HAP-1 (cell line): Measurements from ENCODE around the gene AGL.
"Not testable (repeated sequence)": the region's sequence is repeated elsewhere in the genome, so short reads cannot be mapped to it uniquely, and the experiment has no call there.

Experiments used
- DNase-seq, 2 experiments: peaks; one replicate each; pipeline ENCODE4 v3.0.0-alpha.2; 2016 to 2020; ENCODE audit warnings: low spot score in 2 of 2
- H3K27me3 ChIP-seq: fragments of 250-450 bp; sonication (Bioruptor Pico); 2 replicates; pipeline ENCODE4 v1.5.1; 2020; ENCODE audit warnings: low read depth, mild to moderate bottlenecking, moderate library complexity
- H3K36me3 ChIP-seq: fragments of 250-450 bp; sonication (Bioruptor Pico); replicated peaks from 2 replicates; pipeline ENCODE4 v1.5.1; 2020; ENCODE audit warnings: mild to moderate bottlenecking
- H3K4me1 ChIP-seq: fragments of 250-450 bp; sonication (Bioruptor Pico); 2 replicates; pipeline ENCODE4 v1.5.1; 2020; ENCODE audit warnings: mild to moderate bottlenecking
- H3K4me3 ChIP-seq: fragments of 250-450 bp; sonication (Bioruptor Pico); 2 replicates; pipeline ENCODE4 v1.5.1; 2020; ENCODE audit warnings: mild to moderate bottlenecking, moderate library complexity
- H3K9me3 ChIP-seq: fragments of 250-450 bp; sonication (Bioruptor Pico); 2 replicates; pipeline ENCODE4 v1.5.1; 2020; ENCODE audit warnings: mild to moderate bottlenecking, moderate library complexity
- in situ Hi-C: fragments of 300-500 bp; cut with MboI; formaldehyde crosslinking; loops from 3 replicates; pipeline ENCODE4 v1.14.3; 2020; ENCODE audit warnings: low sequenced_read_pairs, inconsistent platforms, mixed read lengths

AGL gene

DNA sequence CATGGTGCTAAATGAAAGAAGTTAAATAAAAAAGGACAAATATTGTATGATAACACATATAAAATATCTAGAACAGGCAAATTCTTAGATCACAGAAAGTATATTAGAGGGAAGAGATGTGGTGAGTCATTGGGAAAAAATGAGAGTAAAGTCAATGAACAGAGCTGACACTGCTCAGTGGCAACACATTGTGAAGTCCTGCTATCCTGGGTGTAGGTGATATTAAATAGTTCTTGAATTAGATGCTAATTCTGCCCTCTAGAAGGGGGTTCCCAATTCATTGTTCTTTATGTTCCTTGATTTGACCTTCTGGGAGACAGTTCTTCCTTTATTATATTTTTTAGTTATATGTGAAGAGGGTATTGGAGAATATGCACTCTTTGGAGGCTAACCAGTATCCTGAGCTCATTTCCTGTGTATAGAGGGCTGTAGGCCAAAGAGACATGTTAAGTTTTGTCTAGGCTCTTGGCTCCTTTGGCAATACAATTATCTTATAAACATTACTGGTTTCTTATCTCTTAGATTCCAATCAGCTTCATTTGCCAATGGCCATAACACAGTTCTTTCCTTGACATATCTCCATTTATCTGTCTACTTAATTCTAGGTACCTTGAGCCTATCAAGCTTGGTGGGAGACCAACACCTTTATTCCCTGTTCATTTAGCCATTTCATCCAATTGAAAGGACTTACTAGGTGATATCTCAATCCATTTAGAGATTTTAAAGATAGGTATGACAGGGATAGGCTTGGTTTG, 113.1 kb downstream of the AGL start:
- no peak for DNase-seq
- H3K9me3 ChIP-seq: no peaks in the 10 kb centered on the region
- in situ Hi-C loops: no loop called here

DNA sequence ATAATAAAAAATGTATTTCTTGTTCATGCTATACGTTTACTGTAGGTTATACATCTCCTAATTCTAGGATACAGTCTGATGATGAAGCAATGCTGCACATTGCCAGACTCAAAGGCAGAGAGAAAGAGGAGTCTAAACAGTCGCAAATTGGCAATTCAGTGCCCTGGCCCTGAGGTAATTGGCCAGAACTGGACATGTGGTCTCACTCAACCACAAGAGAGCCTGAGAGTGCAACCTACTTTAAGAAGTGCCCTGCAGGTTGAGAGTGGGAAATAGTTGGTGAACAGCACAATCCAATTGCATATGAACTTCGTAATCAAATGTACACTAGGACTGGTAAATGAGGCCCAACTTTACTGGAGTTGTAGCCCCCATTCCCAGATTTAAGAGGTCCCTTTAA, 114.6 kb downstream of the AGL start:
- no peak for DNase-seq
- Histone ChIP-seq H3K27me3 (no peaks in the 10 kb centered on the region), H3K4me3 (no peak overlapping the region), H3K9me3 (no peaks in the 10 kb centered on the region), H3K4me1 (peaks cover 11% of the 10 kb centered on the region), H3K36me3 (no peaks in the 10 kb centered on the region)
- in situ Hi-C loops: no loop called here

More for the DNA sequence above, 113.1 kb downstream of the AGL start:
- Histone ChIP-seq H3K4me1 (peaks cover 4% of the 10 kb centered on the region; the same call in 1 of the 2 replicates), H3K36me3 (no peaks in the 10 kb centered on the region), H3K27me3 (no peaks in the 10 kb centered on the region), H3K4me3 (no peak overlapping the region)

DNA sequence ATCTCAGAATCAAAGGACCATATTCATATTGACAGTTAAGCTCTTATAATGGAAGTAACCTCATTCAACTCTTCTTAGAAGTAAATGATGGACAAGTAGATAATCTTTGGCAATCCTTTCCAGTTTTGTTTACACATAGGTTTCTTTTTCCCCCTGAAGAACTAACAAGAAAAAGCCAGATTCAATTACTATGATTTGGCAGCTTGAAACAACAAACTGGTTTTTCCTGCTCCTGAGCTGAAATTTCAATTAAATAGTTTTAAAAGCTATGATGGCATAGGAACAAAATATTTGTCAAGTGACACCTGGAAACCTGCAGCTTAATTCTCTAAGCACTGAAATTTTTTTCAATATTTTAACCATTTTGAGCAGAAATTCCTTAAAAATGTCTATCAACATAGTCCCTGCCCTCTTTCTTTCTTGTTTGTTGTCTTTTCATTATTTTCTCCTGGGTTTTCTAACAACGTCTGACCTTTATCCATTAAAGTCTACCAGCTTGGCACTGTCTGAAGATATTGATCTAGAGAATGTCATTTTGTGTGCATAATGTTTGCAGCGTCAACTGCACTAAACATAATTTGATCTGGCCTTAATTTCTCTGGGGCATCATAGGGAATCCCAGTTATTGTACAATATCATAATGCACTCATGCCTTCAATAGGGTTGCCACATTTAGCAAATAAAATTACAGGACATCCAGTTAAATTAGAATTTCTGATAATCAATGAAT, 115.7 kb downstream of the AGL start:
- in situ Hi-C loops: no loop called here
- Histone ChIP-seq H3K27me3 (no peaks in the 10 kb centered on the region), H3K4me1 (peaks cover 11% of the 10 kb centered on the region), H3K9me3 (no peaks in the 10 kb centered on the region), H3K4me3 (no peak overlapping the region), H3K36me3 (no peaks in the 10 kb centered on the region)
- no peak for DNase-seq

DNA sequence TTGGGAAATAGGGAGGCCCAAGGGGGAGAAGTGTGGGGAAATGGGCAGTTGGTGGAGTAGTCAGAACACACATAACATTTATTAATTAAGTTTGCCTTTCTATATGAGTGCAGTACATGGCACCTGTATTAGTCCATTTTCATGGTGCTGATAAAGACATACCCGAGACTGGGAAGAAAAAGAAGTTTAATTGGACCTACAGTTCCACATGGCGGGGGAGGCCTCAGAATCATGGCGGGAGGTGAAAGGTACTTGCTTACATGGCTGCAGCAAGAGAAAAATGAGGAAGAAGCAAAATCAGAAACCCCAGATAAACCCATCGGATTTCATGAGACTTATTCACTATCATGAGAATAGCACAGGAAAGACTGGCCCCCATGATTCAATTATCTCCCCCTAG, 118.1 kb downstream of the AGL start:
- no peak overlapping the region for H3K4me3 ChIP-seq
- in situ Hi-C loops: no loop called here

DNA sequence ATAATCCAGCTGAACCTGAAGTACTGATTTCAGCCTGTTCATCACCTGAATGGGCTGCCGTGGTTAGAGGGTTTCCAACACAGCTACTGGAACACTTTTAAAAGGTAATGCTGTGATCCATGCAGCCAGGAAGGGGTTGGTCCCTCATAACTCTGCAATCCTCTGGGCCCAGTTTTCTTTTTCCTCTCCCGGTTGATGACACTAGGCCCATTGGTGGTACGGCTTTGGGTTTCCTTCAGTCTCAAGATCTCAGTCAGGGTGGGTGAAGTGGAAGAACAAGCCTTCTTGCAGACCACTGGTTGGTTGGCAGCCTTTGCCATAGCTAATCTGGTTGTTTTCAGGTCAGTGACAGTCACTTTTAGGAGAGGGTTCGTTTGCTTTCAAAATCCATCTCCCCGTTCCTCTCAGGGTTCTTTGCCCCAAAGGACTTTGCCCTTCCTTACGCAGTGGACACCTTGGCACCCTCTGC, 119.1 kb downstream of the AGL start:
- in situ Hi-C loops: no loop called here

More for the DNA sequence above, 118.1 kb downstream of the AGL start:
- no peak for DNase-seq
- Histone ChIP-seq H3K4me1 (peaks cover 26% of the 10 kb centered on the region), H3K9me3 (no peaks in the 10 kb centered on the region), H3K36me3 (peaks cover 5% of the 10 kb centered on the region; the same call in 1 of the 2 replicates), H3K27me3 (no peaks in the 10 kb centered on the region)

DNA sequence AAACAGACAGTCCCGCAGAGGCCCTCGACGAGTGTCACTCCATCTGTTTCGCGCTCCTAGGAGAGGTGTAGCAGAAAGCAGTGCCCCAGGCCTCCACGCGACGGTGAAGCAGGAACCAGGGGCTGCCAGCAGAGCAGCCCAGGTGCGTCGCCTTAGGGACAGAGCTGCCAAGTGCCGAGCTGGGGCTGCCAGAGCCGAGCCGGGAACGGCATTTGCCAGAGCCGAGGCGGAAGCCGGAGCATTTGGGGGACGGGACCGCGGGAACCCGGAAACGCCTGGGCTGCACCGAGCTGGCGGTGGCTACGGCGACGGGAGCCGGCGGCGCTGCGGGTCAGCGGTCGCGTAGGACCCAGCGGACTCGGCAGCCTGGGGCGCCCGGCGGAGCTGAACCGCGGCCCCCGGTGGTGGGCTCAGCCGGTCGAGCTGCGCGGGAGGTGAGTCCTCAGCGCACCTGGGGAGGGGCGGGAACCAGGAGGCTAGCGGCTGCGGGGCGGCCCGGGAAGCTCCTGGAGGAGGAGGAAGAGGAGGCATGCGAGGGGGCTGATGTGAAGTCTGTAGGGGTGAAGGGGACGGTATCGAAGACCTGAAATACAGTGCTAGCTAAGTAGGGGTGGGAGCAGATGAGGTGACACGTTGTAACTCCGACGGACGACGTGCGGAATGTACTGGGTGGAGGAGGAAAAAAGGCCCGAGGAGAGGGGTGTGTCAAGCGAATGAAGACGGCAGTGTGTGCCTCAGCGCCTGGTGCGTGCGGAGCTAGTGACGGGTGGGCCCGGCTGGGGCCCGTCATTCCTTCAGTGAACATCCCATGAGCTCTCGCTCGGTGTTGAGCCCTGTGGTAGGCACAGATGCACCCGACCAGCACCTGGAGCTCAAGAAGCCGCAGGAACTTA, 119.8 kb downstream of the AGL start, which contains the start of gene SLC35A3:
Gene SLC35A3, plus strand, starts transcription at position 268 of the 893 bp plus-strand sequence. CDS start 23,559 bp downstream, outside the sequence.
- in situ Hi-C loops: no loop called here
- H3K4me1 ChIP-seq: peaks cover 26% of the 10 kb centered on the region
- peak; percentile 67 to 90 for DNase-seq

More for the DNA sequence above, 119.1 kb downstream of the AGL start:
- peaks cover 6% of the 10 kb centered on the region; the same call in 1 of the 2 replicates for H3K36me3 ChIP-seq
- H3K4me3 ChIP-seq: peak overlapping the region; percentile 82
- no peaks in the 10 kb centered on the region for H3K9me3 ChIP-seq
- H3K4me1 ChIP-seq: peaks cover 26% of the 10 kb centered on the region
- no peak for DNase-seq
- H3K27me3 ChIP-seq: no peaks in the 10 kb centered on the region

DNA sequence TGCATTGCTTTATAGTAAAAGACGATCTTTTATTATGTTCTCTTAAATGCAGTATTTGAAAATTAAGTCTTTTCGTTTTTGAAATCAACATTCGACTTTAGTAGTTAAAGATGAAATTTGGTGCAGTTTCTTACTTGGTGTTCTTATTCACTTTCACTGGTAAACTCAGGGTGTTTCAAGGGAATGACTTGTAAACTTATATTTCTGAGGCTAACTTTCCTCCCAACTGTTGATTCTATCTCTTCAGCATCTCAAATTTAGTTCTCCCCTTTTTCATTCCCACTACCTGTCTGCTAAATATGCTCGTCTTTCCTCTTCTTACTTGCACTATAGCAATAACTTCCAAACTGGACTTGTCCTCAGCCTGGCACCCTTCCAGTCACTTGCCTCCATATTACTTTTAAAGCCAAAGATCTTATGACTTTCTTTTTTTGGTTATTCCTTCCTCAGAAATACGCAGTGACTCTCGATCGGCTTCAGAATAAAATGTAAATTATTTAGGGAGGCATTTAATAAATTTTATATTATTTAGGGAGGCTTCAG, 120.6 kb downstream of the AGL start:
- Histone ChIP-seq H3K9me3 (no peaks in the 10 kb centered on the region), H3K4me3 (peak overlapping the region; percentile 82), H3K4me1 (peaks cover 23% of the 10 kb centered on the region), H3K36me3 (peaks cover 6% of the 10 kb centered on the region; the same call in 1 of the 2 replicates), H3K27me3 (no peaks in the 10 kb centered on the region)
- in situ Hi-C loops: no loop called here
- peak in 1 of 2 experiments; percentile 36 for DNase-seq

More for the DNA sequence above, 119.8 kb downstream of the AGL start, which contains the start of gene SLC35A3:
- Histone ChIP-seq H3K27me3 (no peaks in the 10 kb centered on the region), H3K9me3 (no peaks in the 10 kb centered on the region), H3K36me3 (peaks cover 6% of the 10 kb centered on the region; the same call in 1 of the 2 replicates), H3K4me3 (peak within 1 kb of the TSS; percentile 82)

DNA sequence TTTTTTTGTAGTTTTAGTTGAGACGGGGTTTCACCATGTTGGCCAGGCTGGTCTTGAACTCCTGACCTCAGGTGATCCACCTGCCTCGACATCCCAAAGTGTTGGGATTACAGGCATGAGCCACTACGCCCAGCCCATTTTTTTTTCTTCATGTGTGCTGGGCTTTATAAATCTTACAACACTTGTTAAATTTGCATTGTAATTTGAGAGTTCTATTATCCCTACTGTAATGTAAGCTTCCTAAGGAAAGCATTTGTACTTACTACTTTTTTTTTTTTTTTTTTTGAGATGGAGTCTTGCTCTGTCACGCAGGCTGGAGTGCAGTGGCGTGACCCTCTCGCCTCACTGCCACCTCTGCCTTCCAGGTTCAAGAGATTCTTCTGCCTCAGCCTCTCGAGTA, 121.9 kb downstream of the AGL start:
- Histone ChIP-seq H3K36me3 (peaks cover 13% of the 10 kb centered on the region; the same call in 1 of the 2 replicates), H3K4me1 (peaks cover 23% of the 10 kb centered on the region)
- H3K27me3 ChIP-seq, in situ Hi-C loops, H3K9me3 ChIP-seq, H3K4me3 ChIP-seq: not testable (repeated sequence)
- peak; percentile 52 to 88 for DNase-seq
